SK-N-SH treated with all-trans-retinoic acid at 6 μM for 48 hours (cell line): Measurements from ENCODE around the gene OSMR.

Experiments used
- ARNTL ChIP-seq: fragments of 450-650 bp; formaldehyde crosslinking; IDR thresholded peaks from 2 replicates; pipeline ENCODE4 v1.5.0; 2020; ENCODE audit warnings: low read depth, mild to moderate bottlenecking, moderate library complexity, borderline replicate concordance
- CSDC2 ChIP-seq: fragments of 250-450 bp; sonication (Bioruptor Pico); IDR thresholded peaks from 2 replicates; pipeline ENCODE4 v1.5.0; 2020; ENCODE audit warnings: mild to moderate bottlenecking, moderate library complexity
- CSRNP3 ChIP-seq: fragments of 250-450 bp; sonication (Bioruptor Pico); IDR thresholded peaks from 2 replicates; pipeline ENCODE4 v1.5.1; 2021; ENCODE audit warnings: mild to moderate bottlenecking, moderate library complexity
- ESRRG ChIP-seq: fragments of 250-450 bp; sonication (Bioruptor Pico); IDR thresholded peaks from 2 replicates; pipeline ENCODE4 v1.6.1; 2021; ENCODE audit warnings: mild to moderate bottlenecking
- PATZ1 ChIP-seq: fragments of 250-450 bp; sonication (Bioruptor Pico); IDR thresholded peaks from 2 replicates; pipeline ENCODE4 v1.8.0; 2020; ENCODE audit warnings: mild to moderate bottlenecking, moderate library complexity, borderline replicate concordance
- POU6F1 ChIP-seq: fragments of 250-450 bp; sonication (Bioruptor Pico); IDR thresholded peaks from 2 replicates; pipeline ENCODE4 v1.8.0; 2021; ENCODE audit warnings: low read depth, mild to moderate bottlenecking, moderate library complexity, borderline replicate concordance
- PPARA ChIP-seq: fragments of 250-450 bp; sonication (Bioruptor Pico); IDR thresholded peaks from 2 replicates; pipeline ENCODE4 v1.5.0; 2020; ENCODE audit warnings: mild to moderate bottlenecking, borderline replicate concordance
- RARB ChIP-seq: fragments of 250-450 bp; sonication (Bioruptor Pico); IDR thresholded peaks from 2 replicates; pipeline ENCODE4 v1.8.0; 2021; ENCODE audit warnings: mild to moderate bottlenecking, moderate library complexity
- SNAI2 ChIP-seq: fragments of 250-450 bp; sonication (Bioruptor Pico); IDR thresholded peaks from 2 replicates; pipeline ENCODE4 v1.5.0; 2020; ENCODE audit warnings: mild to moderate bottlenecking, moderate library complexity
- TCF4 ChIP-seq: fragments of 250-450 bp; sonication (Bioruptor Pico); IDR thresholded peaks from 2 replicates; pipeline ENCODE4 v1.8.0; 2021; ENCODE audit warnings: mild to moderate bottlenecking, moderate library complexity, borderline replicate concordance
- ZFP3 ChIP-seq: fragments of 250-450 bp; sonication (Bioruptor Pico); IDR thresholded peaks from 2 replicates; pipeline ENCODE4 v1.5.0; 2020; ENCODE audit warnings: mild to moderate bottlenecking, moderate library complexity
- ZFP30 ChIP-seq: fragments of 450-650 bp; formaldehyde crosslinking; IDR thresholded peaks from 2 replicates; pipeline ENCODE4 v1.5.0; 2022; ENCODE audit warnings: mild to moderate bottlenecking, moderate library complexity
- ZNF70 ChIP-seq: fragments of 450-650 bp; formaldehyde crosslinking; IDR thresholded peaks from 2 replicates; pipeline ENCODE4 v1.5.0; 2020; ENCODE audit warnings: mild to moderate bottlenecking, moderate library complexity

- TF ChIP-seq ZNF70 (no peak), ESRRG (CRISPR knock-in tag) (no peak), ZFP3 (CRISPR knock-in tag) (no peak), TCF4 (CRISPR knock-in tag) (no peak), RARB (CRISPR knock-in tag) (no peak), PATZ1 (CRISPR knock-in tag) (no peak), CSRNP3 (CRISPR knock-in tag) (no peak), ARNTL (no peak), POU6F1 (CRISPR knock-in tag) (no peak), PPARA (CRISPR knock-in tag) (no peak), CSDC2 (no peak), ZFP30 (CRISPR knock-in tag) (no peak), SNAI2 (CRISPR knock-in tag) (no peak)
These were observed 96.1 kb downstream of the OSMR start for GRCh38 chr5:38941912-38942311.
